Epidermal melanocyte (primary cell): Measurements from ENCODE around the gene PACS1.
"Not testable (repeated sequence)": the region's sequence is repeated elsewhere in the genome, so short reads cannot be mapped to it uniquely, and the experiment has no call there.

Experiments used
- DNase-seq: peaks from one replicate; pipeline ENCODE4 v3.0.0; 2011; ENCODE audit warnings: low spot score; ENCODE audit not compliant: insufficient read length

PACS1 gene

DNA sequence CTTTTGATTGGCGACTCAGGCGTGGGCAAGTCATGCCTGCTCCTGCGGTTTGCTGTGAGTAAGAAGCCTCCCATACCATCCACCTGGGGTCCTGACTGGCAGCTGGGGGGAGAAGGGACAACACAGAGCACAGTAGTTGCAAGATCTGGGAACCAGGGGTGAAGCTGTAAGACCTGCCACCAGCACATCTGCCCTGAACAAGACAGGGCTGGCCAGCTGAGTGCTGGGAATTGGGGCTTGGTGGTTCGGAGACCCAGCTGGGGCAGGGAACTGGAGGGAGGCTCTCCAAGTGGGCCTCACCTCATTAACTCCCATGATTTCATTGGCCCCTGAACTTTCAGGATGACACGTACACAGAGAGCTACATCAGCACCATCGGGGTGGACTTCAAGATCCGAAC is 201.7 kb downstream of the PACS1 start:
- no peak for DNase-seq

DNA sequence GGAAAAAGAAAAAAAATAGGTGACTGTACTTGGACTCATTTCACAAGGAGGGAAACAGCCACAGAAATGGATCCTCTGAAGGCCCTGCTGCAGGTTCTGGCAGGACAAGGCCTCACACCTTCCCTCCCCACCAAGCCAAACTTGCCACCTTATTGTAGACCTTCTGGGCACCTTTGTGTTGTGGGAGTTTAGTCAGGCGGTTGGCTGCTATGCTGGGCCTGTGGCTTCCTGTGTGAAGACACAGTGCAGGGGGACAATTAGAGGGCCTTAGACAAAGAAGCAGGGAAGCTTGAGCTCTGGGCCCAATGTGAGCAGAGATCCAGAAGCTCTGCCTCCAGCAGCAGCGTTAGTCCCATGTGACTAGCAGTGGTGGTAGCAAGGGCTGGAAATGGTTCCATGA is 202.5 kb downstream of the PACS1 start:
- no peak for DNase-seq

DNA sequence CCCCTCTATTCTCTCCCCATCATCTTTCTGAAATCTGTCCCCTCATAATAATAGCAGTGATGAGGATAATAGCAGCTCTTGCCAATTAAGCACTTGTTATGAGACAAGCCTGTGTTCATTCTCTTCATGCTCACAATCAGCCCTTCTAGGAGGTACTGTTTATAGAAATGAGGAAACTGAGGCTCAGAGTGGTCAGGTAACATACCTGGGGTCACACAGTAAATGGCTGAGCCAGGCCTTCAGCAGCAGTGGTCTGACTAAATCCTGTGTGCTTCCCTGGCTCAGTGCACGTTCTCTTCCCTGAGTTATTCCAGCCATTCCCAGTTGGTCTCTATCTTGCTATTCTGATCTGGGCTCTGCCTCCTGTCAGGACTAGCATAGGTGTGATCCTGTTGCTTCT is 204.1 kb downstream of the PACS1 start:
- no peak for DNase-seq

DNA sequence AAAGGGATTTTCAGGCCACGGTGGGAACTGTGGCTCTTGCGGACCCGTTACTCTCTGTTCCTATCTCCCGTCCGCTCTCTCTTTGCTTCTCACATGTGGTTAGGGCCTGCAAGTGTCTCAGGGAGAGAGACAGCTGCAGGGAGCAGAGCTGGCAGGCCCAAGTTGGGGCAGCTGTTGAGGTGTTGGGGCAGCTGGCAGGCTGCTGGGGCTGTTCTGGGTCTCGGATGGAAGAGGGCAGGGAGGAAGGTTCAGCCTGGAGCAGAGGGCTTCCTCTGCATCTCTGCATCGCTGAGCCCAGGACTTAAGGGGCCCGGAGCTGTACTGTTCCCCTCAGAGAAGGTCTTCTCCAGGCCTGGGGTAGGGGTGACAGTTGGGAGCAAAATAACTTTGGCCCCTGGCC is 205.3 kb downstream of the PACS1 start:
- no peak for DNase-seq

DNA sequence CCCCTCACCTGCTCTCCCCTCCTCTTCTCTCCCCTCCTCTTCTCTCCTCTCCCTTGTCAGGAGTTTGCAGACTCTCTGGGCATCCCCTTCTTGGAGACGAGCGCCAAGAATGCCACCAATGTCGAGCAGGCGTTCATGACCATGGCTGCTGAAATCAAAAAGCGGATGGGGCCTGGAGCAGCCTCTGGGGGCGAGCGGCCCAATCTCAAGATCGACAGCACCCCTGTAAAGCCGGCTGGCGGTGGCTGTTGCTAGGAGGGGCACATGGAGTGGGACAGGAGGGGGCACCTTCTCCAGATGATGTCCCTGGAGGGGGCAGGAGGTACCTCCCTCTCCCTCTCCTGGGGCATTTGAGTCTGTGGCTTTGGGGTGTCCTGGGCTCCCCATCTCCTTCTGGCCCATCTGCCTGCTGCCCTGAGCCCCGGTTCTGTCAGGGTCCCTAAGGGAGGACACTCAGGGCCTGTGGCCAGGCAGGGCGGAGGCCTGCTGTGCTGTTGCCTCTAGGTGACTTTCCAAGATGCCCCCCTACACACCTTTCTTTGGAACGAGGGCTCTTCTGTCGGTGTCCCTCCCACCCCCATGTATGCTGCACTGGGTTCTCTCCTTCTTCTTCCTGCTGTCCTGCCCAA is 206.0 kb downstream of the PACS1 start:
- DNase-seq = no peak

DNA sequence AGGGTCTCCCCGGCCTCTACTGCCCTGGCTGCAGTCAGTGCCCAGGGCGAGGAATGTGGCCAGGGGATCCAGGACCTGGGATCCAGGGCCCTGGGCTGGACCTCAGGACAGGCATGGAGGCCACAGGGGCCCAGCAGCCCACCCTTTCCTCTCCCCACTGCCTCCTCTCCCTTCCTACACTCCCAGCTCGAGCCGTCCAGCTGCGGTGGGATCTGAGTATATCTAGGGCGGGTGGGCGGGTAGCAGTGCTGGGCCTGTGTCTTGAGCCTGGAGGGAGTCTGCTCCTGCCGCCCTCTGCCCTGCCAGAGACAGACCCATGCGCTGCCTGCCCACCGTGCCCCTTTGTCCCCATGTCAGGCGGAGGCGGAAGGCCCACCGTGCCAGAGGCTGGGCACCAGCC is 206.5 kb downstream of the PACS1 start:
- DNase-seq = not testable (repeated sequence)

DNA sequence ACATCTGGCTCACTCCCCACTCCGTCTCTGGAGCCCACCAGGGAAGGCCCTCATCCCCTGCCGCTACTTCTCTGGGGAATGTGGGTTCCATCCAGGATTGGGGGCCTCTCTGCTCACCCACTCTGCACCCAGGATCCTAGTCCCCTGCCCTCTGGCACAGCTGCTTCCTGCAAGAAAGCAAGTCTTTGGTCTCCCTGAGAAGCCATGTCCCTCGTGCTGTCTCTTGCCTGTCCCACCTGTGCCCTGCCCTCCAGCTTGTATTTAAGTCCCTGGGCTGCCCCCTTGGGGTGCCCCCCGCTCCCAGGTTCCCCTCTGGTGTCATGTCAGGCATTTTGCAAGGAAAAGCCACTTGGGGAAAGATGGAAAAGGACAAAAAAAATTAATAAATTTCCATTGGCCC is 207.0 kb downstream of the PACS1 start:
- not testable (repeated sequence) for DNase-seq

DNA sequence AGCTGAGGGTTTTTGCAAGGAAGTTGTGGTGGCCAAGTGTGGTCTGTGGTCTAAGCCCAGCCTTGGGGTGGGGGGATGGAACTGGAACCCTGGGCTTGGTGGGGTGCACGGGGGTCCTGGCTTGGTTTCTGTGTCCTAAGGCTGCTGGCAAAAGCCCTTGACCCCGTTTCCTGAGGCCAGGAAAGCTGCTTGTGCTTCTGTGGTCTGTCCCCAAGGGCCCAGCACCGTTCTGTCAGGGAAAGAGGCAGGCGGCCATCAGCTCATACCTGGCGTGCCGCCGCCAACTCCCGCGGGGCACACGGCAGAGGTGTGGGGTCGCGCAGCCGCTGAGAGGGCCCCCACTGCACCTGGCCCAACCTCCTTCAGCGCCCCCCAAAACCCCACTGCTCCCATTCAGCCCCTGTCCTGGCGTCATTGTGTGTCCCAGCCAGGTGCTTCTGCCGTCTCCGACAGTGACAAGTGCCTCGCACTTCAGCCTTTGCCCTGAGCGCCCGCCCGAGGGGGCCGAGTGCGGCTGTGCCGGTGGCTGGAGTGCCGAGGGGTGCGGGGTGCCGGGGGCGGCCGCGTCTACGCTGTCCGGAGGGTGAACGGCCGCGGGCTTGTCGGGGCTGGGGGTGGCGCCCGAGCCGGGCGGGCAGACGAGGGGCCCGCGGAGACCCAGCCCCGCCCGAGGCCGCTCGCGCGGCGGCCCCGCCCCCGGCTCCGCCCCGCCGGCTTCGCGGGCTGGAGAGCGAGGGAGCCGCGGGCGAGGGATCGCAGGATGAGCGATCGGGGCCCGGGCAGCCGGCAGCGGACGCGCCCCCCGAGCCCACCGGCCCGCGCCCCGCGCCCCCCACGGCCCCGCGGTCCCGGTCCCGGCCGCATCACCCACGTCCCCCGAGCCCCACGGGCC is 207.6 kb downstream of the PACS1 start, which contains the start of gene CNIH2:
Gene CNIH2 (plus strand): TSS at position 705 of the 892 bp plus-strand sequence. CDS start 282 bp downstream, outside the sequence.
- DNase-seq = peak; percentile 80

DNA sequence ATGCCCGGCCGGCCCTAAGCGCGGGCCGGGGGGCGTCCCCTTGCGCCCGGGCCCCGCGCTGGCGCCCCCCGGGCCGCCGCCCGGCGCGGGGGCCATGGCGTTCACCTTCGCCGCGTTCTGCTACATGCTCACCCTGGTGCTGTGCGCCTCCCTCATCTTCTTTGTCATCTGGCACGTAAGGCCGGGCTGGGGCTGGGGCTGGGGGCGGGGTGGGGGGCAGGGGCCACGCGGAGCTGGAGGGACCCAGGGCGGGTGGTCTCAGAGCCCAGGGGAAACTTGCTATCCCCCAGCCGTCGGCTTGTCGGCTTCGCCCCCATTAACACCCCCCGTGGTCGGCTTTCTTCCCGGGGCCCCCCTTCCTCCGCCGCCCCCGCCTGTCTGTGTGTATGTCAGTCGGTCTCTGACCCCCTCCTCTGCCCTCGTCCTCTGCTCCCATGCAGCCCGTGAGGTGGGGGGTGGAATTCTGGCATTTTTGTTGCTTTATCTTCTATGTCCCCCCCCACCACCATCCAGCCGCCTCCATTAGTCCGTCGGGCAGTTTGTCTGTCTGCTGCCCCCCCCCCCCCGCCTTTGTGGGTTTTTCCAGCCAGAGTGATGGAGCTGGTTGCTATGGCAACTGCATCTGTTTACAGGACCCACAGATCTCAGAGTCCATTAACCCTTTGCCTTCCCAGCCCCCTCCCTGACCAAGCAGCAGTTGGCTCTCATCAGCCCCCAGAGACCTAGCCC is 208.5 kb downstream of the PACS1 start:
- no peak for DNase-seq

DNA sequence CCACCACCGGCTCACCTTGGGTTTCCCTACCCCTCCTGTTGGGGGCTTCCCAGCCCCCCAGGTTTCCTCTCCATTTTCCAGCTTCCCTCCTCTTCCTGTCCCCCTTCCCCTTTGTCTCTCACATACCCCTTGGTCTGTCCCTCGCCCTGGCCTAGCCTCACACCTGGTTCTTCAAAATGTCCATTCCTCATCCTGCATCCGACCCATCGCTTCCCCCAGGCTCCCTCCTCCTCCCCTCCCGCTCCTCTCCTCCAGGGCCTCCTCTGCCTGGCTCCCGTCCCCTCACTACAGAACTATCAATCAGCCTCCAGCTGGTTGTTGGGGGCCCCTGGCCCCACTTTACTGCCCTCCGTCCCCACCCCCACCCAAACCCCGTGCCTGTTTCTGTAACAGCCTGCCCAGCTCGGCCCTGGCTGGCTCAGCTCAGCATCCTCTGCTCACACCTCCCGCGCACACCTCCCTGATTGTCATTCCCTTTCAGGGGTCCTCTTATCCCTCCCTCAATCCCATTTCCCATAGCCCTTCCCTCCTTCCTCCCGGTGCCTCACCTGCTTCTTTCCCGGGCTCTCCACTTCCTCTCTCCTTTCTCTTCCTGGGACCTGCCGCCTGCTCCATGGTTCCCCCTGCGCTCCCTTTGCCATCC is 209.1 kb downstream of the PACS1 start:
- DNase-seq = no peak

DNA sequence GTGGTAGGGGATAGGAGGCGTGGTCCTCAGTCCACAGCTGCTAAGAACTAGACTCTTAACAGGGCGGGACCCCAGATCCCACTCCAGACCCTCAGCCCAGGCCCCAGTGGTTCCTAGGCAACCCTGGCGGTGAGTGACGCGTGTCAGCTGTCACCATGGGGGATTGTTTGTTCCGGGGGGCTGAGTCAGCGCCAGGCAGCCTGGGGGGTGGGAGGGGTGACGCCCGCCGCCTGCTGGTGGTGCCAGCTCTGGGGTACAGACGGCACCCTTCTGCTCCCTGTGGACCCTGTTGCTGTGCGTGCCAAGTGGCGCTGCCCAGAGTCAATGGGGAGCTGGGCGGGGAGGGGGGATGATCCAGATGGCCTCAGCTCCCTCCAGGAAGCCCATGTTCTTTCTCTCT is 210.4 kb downstream of the PACS1 start:
- no peak for DNase-seq

DNA sequence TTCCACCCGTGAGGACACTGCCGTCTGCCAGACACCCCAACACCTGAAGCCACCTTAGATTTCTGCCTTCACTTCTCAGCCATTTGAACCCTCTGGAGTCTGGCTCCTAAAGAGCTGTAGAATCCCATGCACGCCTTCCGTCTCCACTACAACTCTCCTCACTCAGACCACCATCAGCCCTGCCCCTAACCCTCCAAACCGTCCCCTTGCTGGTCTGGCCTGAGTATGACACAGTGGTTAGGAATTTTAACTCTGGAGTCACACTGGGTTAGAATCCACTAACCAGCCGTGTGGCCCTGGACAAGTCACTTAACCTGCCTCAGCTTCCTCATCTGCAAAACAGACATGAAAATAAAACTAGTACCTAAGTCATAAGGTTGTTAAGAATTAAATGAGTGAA is 210.9 kb downstream of the PACS1 start:
- no peak for DNase-seq

DNA sequence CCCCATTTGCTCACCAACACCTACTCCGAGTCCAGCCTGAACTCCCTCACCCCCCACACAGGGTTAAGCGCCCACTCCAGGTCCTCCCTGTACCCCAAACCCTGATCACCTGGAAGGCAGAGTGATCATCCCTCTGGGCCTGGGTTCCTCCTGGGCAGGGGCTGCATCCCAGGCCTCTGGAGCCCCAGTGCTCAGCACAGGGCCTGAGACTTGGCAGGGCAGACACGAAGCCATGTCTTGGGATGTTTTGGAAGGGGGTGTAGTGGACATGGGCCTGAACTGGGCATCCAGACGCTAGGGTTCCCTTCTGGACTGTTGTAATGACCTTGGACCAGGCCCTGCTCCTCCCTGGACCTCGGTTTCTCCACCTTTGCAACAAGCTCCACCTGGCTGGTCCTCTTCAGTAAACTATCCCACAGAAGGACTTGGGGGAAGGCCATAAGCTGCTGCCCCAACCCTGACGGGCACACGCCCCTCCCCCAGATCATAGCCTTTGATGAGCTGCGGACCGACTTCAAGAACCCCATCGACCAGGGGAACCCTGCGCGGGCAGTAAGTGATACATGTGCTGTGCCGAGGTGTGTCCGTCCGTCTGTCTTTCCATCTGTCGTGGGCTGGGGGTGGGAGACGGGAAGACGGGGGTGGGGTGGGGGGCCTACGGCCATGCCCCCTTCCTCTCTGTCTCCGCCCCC is 211.8 kb downstream of the PACS1 start:
- DNase-seq = peak; percentile 21

DNA sequence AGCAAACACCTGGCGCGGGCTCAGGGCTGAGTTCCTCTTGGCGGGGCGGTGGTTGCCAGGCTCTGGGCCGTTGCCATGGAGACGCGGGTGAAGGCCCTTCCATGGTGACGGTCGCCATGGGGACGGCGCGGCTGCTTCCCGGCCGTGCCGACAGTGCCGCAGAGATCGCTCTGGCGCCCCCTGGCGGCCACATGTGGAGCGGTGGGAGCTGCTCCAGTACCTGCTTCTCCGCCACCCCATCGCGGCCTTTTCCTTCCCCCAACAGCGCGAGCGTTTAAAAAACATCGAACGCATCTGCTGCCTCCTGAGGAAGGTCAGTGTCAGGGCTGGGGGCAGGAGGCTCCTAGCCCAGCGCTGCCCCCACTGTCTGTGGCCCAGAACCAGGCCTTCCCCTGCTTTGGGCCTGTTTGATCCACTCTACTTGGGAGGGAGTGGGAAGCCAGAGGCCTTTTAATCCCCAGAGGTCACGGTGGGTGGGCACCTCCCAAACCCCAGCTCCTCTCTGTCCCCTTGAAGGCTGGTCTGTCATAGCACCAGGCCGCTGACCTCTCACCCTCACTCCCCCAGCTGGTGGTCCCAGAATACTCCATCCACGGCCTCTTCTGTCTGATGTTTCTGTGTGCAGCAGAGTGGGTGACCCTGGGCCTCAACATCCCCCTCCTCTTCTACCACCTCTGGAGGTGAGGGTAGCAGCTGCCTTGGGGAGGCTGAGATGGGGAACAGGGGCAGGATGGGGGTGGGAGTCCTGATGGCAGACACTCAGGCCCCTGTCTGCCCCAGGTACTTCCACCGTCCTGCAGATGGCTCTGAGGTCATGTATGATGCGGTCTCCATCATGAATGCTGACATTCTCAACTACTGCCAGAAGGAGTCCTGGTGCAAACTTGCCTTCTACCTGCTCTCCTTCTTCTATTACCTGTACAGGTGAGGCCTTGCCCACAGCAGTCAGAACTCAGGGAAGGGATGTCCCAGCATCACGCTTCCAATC is 212.7 kb downstream of the PACS1 start:
- DNase-seq = peak; percentile 98

DNA sequence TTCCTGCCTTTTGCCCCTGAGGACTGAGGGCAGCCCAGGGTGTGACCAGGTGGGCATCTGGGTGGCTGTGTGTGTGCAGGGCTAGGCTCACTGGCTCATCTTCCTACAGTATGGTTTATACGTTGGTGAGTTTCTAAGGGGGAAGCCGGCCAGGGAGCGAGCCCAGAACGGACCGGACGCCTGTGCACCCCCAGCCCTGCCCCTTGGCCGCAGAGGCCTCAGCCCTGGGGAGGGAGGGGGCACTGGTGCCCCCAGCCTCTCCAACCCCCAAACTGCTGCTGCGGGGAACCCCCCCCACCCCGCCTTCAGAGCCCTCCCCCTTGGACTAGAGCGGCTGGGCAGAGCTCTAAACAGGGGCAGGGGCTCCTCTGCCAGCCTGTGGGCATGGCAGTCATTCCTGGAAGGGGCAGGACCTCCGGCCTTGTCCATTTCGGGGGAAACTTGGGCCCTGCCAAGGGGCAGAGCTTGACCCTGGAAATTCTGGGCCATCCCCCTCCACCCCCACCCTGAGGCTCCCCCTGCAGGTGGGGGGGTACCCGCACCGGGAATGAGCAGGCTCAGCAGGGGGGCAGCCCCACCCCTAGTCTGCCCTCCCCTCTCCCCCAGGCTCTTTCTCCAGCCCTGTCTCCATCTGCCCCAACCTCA is 213.5 kb downstream of the PACS1 start:
- no peak for DNase-seq

DNA sequence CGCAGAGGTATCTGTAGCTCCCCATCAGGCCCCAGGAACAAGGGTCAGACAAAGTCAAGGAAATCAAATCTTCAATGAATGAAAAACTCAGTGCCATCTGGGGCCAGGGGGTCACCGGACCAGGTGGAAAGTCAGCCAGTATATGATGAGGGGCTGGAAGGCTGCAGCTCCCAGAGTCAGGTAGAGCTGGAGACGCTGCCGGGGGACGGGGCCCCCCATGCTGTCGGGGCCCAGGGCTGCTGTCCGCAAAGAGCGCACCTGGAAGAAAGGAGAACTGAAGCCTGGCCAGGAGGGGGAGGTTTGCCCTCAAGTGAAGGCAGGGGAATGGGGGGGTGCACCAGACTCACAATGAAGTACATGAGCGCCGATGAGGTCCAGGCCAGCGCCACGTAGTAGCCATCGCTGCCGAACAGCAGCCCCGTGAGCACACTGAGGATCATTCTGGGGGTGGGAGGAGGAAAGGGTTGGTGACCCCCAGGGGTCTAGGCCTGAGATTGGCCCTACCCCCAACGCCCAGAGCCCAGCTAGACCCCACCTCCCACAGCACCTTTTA is 214.5 kb downstream of the PACS1 start:
- no peak for DNase-seq

DNA sequence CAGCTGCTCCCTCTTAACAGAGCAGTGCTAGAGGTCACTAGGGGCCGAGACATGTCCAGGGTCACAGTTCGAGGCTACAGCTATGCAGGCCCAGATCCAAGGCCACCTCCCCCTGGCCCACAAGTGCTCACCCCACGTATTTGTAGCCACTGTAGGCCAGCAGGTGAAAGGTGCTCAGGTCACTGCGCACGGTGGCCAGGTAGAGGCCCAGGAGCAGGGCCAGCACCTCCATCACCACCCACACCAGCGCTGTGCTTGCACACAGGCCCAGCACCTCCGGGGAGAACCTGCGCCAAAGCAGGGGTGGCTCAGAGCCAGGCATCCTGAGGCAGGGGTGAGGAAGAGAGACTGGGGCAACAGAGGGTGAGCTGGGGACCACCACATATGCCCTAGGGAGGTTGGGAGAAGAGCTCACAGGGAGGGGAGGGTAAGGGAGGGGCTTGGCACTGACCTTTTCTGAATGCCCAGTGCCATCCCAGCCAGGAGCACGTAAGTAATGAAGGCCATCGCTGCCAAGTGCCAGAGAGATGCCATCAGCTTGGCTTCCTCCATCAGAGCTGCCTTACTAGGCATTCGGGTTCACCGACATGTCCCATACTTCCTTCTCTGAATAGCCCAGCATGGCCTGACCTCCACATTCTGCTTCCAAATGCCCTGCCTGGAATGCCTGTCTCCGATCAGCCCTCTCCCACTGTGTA is 215.3 kb downstream of the PACS1 start:
- DNase-seq = peak; percentile 4

DNA sequence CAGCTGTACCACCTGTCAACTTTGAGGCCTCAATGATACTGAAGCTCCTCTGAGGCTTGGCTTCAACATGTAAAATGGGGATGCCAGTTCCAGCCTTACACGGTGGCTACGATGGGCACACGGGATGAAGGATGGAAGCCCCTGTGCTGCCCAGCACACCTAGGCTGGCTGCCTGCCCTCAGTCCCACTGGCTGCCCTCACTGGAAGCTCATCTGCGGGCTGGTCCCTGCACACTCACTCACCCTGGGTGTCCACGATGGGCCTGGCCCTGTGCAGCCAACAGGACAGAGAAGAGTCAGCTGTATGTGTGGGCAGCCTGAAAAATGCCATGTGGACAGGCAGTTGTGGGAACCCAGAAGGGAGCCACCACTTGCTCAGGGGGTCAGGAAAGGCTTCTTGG is 216.6 kb downstream of the PACS1 start:
- DNase-seq = peak; percentile 13
